ENCODE results near the gene ANXA6. TPM values are rescaled to one million over a fixed set of nuclear protein-coding genes. Genes with fewer than 3 reads are reported as not detected.

Gene ANXA6
- total and polyA plus RNA-seq, 9 of the 15 experiments (the other 6 are each of a cell fraction or from before 2014, with no cell fraction given), result 0.70 to 13.2 (median 8.3) TPM

GRCh38 chr5:151088986-151089385 is 68.6 kb downstream of the ANXA6 start:
- Histone ChIP-seq H2AFZ (ENCODE audit: low read depth, low read length) (no peak overlapping the region), H3K4me3 (no peak overlapping the region), H4K20me1 (replicated peaks; ENCODE audit: control insufficient read depth, insufficient read depth, low read length) (no peaks in the 10 kb centered on the region), H3K27me3 (ENCODE audit: control insufficient read depth in 2 of 2, insufficient read depth in 2 of 2, low read length in 2 of 2) (no peaks in the 10 kb centered on the region; a peak in 1 of 5 replicates), H3K9me1 (ENCODE audit: control insufficient read depth, insufficient read depth, low read length) (no peaks in the 10 kb centered on the region), H3K4me1 (replicated peaks in 1 of 2; ENCODE audit: control insufficient read depth in 2 of 2, insufficient read depth in 2 of 2, low read length in 2 of 2) (peaks cover 6 to 8% of the 10 kb centered on the region in 2 experiments), H3K36me3 (ENCODE audit: control insufficient read depth, insufficient read depth, low read length) (no peaks in the 10 kb centered on the region), H3K79me2 (ENCODE audit: control insufficient read depth, insufficient read depth, low read length) (no peaks in the 10 kb centered on the region), H3K27ac (ENCODE audit: extremely low read depth, low read depth, low read length) (no peak overlapping the region), H3K9me3 (replicated peaks; ENCODE audit: control insufficient read depth, insufficient read depth, low read depth, low read length) (no peaks in the 10 kb centered on the region), H3K4me2 (ENCODE audit: insufficient read depth, low read length) (no peak overlapping the region), H3K9ac (ENCODE audit: insufficient read depth in 1 of 2, low read depth in 2 of 2, low read length in 2 of 2) (no peak overlapping the region)
- DNase-seq (ENCODE audit: extremely low read depth in 1 of 4, low spot score in 3 of 4) (no peak), FAIRE-seq (no peak), ATAC-seq (no peak)
- WGBS (ENCODE audit: insufficient coverage, low coverage, missing lambda C conversion rate), result 10% methylated on average over 4 of the region's 4 CpGs
- in situ Hi-C loops (cut with MboI), result no loop called here
- intact Hi-C loops (cut with micrococcal nuclease), result loop anchor here (10.0 kb wide), 1 partner anchor 604 kb away; no protein-coding TSS in a partner anchor
- ChIA-PET POLR2A (interaction anchor here (1.5 to 2.6 kb wide), 4 partner anchors 8 to 17 kb away, joined by 3 to 14 read pairs (median 9); partner anchors contain the start of gene TNIP1), CTCF (ENCODE audit: low intra/inter-chr PET ratio) (no interaction called here)
- no TSS peak for BruUV-seq (replicated peaks)
- TF ChIP-seq AFF1 (IDR thresholded peaks at IDR 0.05; ENCODE audit: low read depth in 1 of 2, partially characterized antibody in 2 of 2) (no peak), HINFP (tag; conservative IDR thresholded peaks at IDR 0.05; ENCODE audit: low read depth) (no peak), DMBX1 (CRISPR knock-in tag; IDR thresholded peaks at IDR 0.05; ENCODE audit: borderline replicate concordance) (no peak), ZBTB8A (IDR thresholded peaks at IDR 0.05; ENCODE audit: partially characterized antibody) (no peak), ZNF124 (CRISPR knock-in tag; IDR thresholded peaks at IDR 0.05) (no peak), ZNF79 (CRISPR knock-in tag; IDR thresholded peaks at IDR 0.05; ENCODE audit: low read depth) (no peak), KAT8 (IDR thresholded peaks at IDR 0.05; ENCODE audit: low read depth) (no peak), RFX1 (IDR thresholded peaks at IDR 0.05) (no peak), RBM17 (IDR thresholded peaks at IDR 0.05; ENCODE audit: borderline replicate concordance, low read depth, low read length) (no peak), RBM34 (IDR thresholded peaks at IDR 0.05; ENCODE audit: borderline replicate concordance, insufficient read depth, low read length) (no peak), SIRT6 (IDR thresholded peaks at IDR 0.05; ENCODE audit: low read depth, low read length) (no peak), NR0B1 (IDR thresholded peaks at IDR 0.05; ENCODE audit: partially characterized antibody) (no peak), KDM4B (IDR thresholded peaks at IDR 0.05; ENCODE audit: borderline replicate concordance in 2 of 2, low read depth in 1 of 2) (no peak), MYC (IDR thresholded peaks at IDR 0.05; ENCODE audit: low read depth, low read length) (no peak), MYC (CRISPR knock-in tag; IDR thresholded peaks at IDR 0.05; ENCODE audit: borderline replicate concordance, low read depth) (no peak)
